Dermis microvascular lymphatic vessel endothelial cell (primary cell): ENCODE measurements around the gene FABP3. TPM values are rescaled to one million over a fixed set of nuclear protein-coding genes. Genes with fewer than 3 reads are reported as not detected.

ENCODE experiments used
- DNase-seq, 2 donors: peaks; one replicate each; pipeline versions ENCODE4 v3.0.0 to v3.0.0-alpha.2; 2010; ENCODE audit warnings: low read depth in 2 of 2
- total RNA-seq: library from RNA; depleted of rRNA; stranded (reverse); fragments of >200 nt; gene quantifications from 2 replicates; pipeline ENCODE4 v1.2.1, GENCODE V29; 2014

The FABP3 gene
- total RNA-seq, 1 donor from 2014 or later = 1.3 TPM

DNA sequence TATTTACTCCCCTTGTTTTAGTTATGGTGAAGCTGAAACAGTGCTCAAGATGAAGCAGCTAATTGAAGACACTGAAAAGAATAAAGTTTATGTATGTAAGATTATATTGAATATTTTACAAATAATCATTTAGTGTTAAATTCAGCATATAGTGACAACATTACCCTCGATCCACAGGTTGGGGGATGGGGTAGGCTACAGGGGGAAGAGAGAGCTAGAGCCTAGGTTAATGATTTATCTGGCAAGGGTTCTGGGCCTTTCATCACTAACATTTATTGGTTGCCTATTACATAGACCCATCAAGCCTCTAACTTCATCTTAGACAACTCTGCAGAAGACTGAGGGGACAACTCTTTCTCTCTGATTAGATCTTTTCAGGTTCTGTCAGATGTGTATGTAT, 54.7 kb downstream of the FABP3 start:
- DNase-seq = no peak

DNA sequence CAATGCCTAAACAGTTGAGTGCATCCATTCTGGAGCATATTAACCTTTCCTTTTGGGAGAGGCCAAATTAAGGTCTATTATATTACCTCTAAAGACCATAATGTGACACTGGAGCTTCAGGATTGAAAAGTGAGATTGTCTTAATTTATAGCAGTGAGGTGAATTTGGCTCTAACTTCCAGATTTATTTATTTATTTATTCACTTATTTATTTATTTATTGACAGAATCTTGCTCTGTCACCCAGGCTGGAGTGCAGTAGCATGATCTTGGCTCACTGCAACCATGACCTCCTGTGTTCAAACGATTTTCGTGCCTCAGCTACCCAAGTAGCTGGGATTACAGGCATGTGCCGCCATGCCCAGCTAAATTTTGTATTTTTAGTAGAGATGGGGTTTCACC, 57.0 kb downstream of the FABP3 start:
- no peak for DNase-seq

Other genes starting within 250 kb of the FABP3 start
- gene NKAIN1, start 133.2 kb downstream of the FABP3 start, total RNA-seq = under 0.01 TPM in 1 of 2 replicates, not detected in the other
- 117 and 148 TPM in 2 replicates for gene SNRNP40, start 76.3 kb downstream of the FABP3 start, total RNA-seq
- 20.2 and 24.4 TPM in 2 replicates for gene ZCCHC17, start 76.0 kb downstream of the FABP3 start, total RNA-seq
- gene SERINC2, start 40.1 kb upstream of the FABP3 start, total RNA-seq = 5.9 and 15.0 TPM in 2 replicates
- 273 and 289 TPM in 2 replicates for gene TINAGL1, start 203.4 kb upstream of the FABP3 start, total RNA-seq
- 0.77 and 2.8 TPM in 2 replicates for gene HCRTR1, start 244.6 kb upstream of the FABP3 start, total RNA-seq